HepG2 (cell line): ENCODE measurements around the gene SGK1. TPM values are rescaled to one million over a fixed set of nuclear protein-coding genes. Genes with fewer than 3 reads are reported as not detected.

ENCODE experiments used
- ATAC-seq: fragments of 200-7000 bp; cut with Tn5 transposase; 3 replicates; pipeline ENCODE4 v1.9.1; 2020; ENCODE audit warnings: mild to moderate bottlenecking, moderate library complexity
- BruUV-seq: library from RNA; stranded (reverse); fragments of 400-500 nt; replicated peaks from 2 replicates; lab custom pipeline; 2021; lab: Mats Ljungman, UMichigan
- CTCF ChIA-PET: fragments of 300-600 bp; formaldehyde crosslinking; extraction: SDS; loops from one replicate; lab custom pipeline; 2021; ENCODE audit warnings: low total read pairs, inconsistent platforms, low intra/inter-chr PET ratio; lab: Yijun Ruan, JAX
- POLR2A ChIA-PET: fragments of 350-600 bp; sonication (Branson Sonifier 250); formaldehyde crosslinking; loops from one replicate; lab custom pipeline; 2020; ENCODE audit warnings: antibody characterized with exemption, inconsistent platforms; lab: Yijun Ruan, JAX
- DNase-seq: peaks from one replicate; pipeline ENCODE4 v3.0.0-alpha.2; 2015; ENCODE audit warnings: low spot score
- FAIRE-seq: peaks from 3 replicates; lab custom pipeline; 2011; peaks lifted over from hg19 to GRCh38; lab: Jason Lieb, UNC
- H2AFZ ChIP-seq: one replicate; pipeline ENCODE4 v1.6.1; 2011; ENCODE audit warnings: low read length, inconsistent platforms
- H3K27ac ChIP-seq: fragments of 300-600 bp; 3 replicates; pipeline ENCODE4 v1.8.0; 2011; ENCODE audit warnings: mixed run types, mild to moderate bottlenecking, mixed read lengths, low read length, inconsistent platforms; ENCODE audit not compliant: insufficient read depth; ENCODE audit errors: extremely low read length
- H3K27me3 ChIP-seq, 2 experiments: fragments of 200-600 bp in 1 of 2; 2 replicates in 1 of 2; 3 replicates in 1 of 2; pipeline versions ENCODE4 v1.6.0 to v1.8.0; 2011; ENCODE audit warnings: low read length in 2 of 2, mild to moderate bottlenecking in 2 of 2, moderate library complexity in 2 of 2, inconsistent platforms in 1 of 2; ENCODE audit not compliant: insufficient read depth in 2 of 2, control insufficient read depth in 1 of 2
- H3K36me3 ChIP-seq, 2 experiments: fragments of 200-600 bp in 1 of 2; replicated peaks in 1 of 2; 2 replicates in 1 of 2; 3 replicates in 1 of 2; pipeline versions ENCODE4 v1.5.1 to v1.8.0; 2011; ENCODE audit warnings: low read length in 2 of 2, inconsistent platforms in 1 of 2; ENCODE audit not compliant: insufficient read depth in 2 of 2, control insufficient read depth in 1 of 2
- H3K4me1 ChIP-seq: 2 replicates; pipeline ENCODE4 v1.5.1; 2012; ENCODE audit warnings: low read length, inconsistent platforms; ENCODE audit not compliant: insufficient read depth
- H3K4me2 ChIP-seq: 2 replicates; pipeline ENCODE4 v1.6.0; 2011; ENCODE audit warnings: low read depth, low read length, inconsistent platforms
- H3K4me3 ChIP-seq, 3 experiments: fragments of 200-600 bp in 1 of 3; sonication (generic), shearing (Covaris generic) in 1 of 3; replicated peaks in 1 of 3; 2 replicates each; pipeline ENCODE4 v1.5.1; 2011 to 2016; ENCODE audit warnings: low read length in 3 of 3, inconsistent platforms in 2 of 3, low read depth in 2 of 3, mild to moderate bottlenecking in 2 of 3, control low read depth in 1 of 3, mixed read lengths in 1 of 3; ENCODE audit not compliant: insufficient read depth in 1 of 3
- H3K79me2 ChIP-seq: one replicate; pipeline ENCODE4 v1.6.1; 2011; ENCODE audit warnings: low read length, inconsistent platforms; ENCODE audit not compliant: insufficient read depth
- H3K9ac ChIP-seq: 2 replicates; pipeline ENCODE4 v1.6.0; 2011; ENCODE audit warnings: mild to moderate bottlenecking, low read depth, low read length, inconsistent platforms; ENCODE audit not compliant: insufficient read depth
- H3K9me3 ChIP-seq: 2 replicates; pipeline ENCODE4 v1.5.1; 2012; ENCODE audit warnings: mild to moderate bottlenecking, low read length
- H4K20me1 ChIP-seq: 2 replicates; pipeline ENCODE4 v1.6.0; 2011; ENCODE audit warnings: inconsistent platforms, mild to moderate bottlenecking, low read length, moderate library complexity; ENCODE audit not compliant: insufficient read depth
- CBX5 ChIP-seq: sonication (generic); formaldehyde crosslinking; IDR thresholded peaks from 2 replicates; pipeline ENCODE4 v1.4.0; 2020; ENCODE audit warnings: missing genetic modification reagents, borderline replicate concordance
- GTF2F1 ChIP-seq: fragments of 150-350 bp; IDR thresholded peaks from 2 replicates; pipeline ENCODE4 v1.6.1; 2014; ENCODE audit warnings: low read length
- HDAC6 ChIP-seq: fragments of 200-600 bp; sonication (generic); IDR thresholded peaks from 2 replicates; pipeline ENCODE4 v1.7.0; 2017; ENCODE audit warnings: mild to moderate bottlenecking, antibody characterized with exemption, low read length, low read depth
- MBD4 ChIP-seq: IDR thresholded peaks from 2 replicates; pipeline ENCODE4 v1.6.1; 2012; ENCODE audit warnings: low read length, inconsistent platforms, borderline replicate concordance
- MXD1 ChIP-seq: sonication (generic); formaldehyde crosslinking; IDR thresholded peaks from 2 replicates; pipeline ENCODE4 v1.4.0; 2020; ENCODE audit warnings: mild to moderate bottlenecking, missing genetic modification reagents
- NKX3-1 ChIP-seq: sonication (generic); formaldehyde crosslinking; IDR thresholded peaks from 2 replicates; pipeline ENCODE4 v1.5.0; 2020; ENCODE audit warnings: missing genetic modification reagents
- POLR2AphosphoS2 ChIP-seq: IDR thresholded peaks from 2 replicates; pipeline ENCODE4 v1.6.1; 2011; ENCODE audit warnings: low read depth, low read length, improper control_type of control experiment
- RARA ChIP-seq: IDR thresholded peaks from 2 replicates; pipeline ENCODE4 v1.6.1; 2016; ENCODE audit warnings: missing genetic modification reagents, missing compliant biosample characterization
- REPIN1 ChIP-seq: sonication (generic); formaldehyde crosslinking; IDR thresholded peaks from 2 replicates; pipeline ENCODE4 v1.8.0; 2022; ENCODE audit warnings: missing genetic modification reagents, low read depth, mild to moderate bottlenecking, borderline replicate concordance
- SALL2 ChIP-seq: sonication (generic); formaldehyde crosslinking; IDR thresholded peaks from 2 replicates; pipeline ENCODE4 v1.8.1; 2023; ENCODE audit warnings: mild to moderate bottlenecking, missing genetic modification reagents, inconsistent platforms
- ZNF18 ChIP-seq: sonication (generic); formaldehyde crosslinking; IDR thresholded peaks from 2 replicates; pipeline ENCODE4 v1.8.0; 2022; ENCODE audit warnings: mild to moderate bottlenecking, missing genetic modification reagents; ENCODE audit not compliant: insufficient replicate concordance
- ZNF609 ChIP-seq: sonication (generic); formaldehyde crosslinking; IDR thresholded peaks from 2 replicates; pipeline ENCODE4 v1.4.0; 2020; ENCODE audit warnings: mild to moderate bottlenecking, missing genetic modification reagents, borderline replicate concordance
- ZNF709 ChIP-seq: sonication (generic); formaldehyde crosslinking; IDR thresholded peaks from 2 replicates; pipeline ENCODE4 v1.5.0; 2020; ENCODE audit warnings: mild to moderate bottlenecking, missing genetic modification reagents
- WGBS: methylation state at CpG from one replicate; pipeline ENCODE4 v1.1.6; 2017; ENCODE audit warnings: low lambda C conversion rate; 5-methylcytosine and 5-hydroxymethylcytosine counted together
- in situ Hi-C: cut with HindIII; loops from 2 replicates; pipeline ENCODE4 v1.10.0; 2017; ENCODE audit warnings: low pct_unique_long_range_greater_than_20kb; ENCODE audit not compliant: extremely low pct_ligation_motif_present
- intact Hi-C: fragments of 100-400 bp; cut with micrococcal nuclease; formaldehyde crosslinking; loops from one replicate; pipeline ENCODE4 v1.10.0; 2022; ENCODE audit not compliant: unreplicated experiment
- polyA plus RNA-seq, 8 experiments: library from polyadenylated mRNA; depleted of rRNA in 3 of 8; stranded (reverse) in 7 of 8; unstranded in 1 of 8; fragments of >200 nt; fragmentation: Illumina TruSeq in 4 of 8; extraction: Trizol in 4 of 8; gene quantifications; 2 replicates each; pipeline versions ENCODE4 v1.2.1 to v1.2.3, GENCODE V29; 2011 to 2016; ENCODE audit warnings: low read depth in 4 of 8, missing spikeins in 1 of 8, mixed read lengths in 1 of 8; ENCODE audit not compliant: insufficient read depth in 1 of 8
- total RNA-seq, 5 experiments: library from RNA; depleted of rRNA; stranded (reverse); fragments of >200 nt; fragmentation: Illumina TruSeq; extraction: Trizol; gene quantifications; 2 replicates each; pipeline ENCODE4 v1.2.3, GENCODE V29; 2016; ENCODE audit warnings: low read depth in 1 of 5

The SGK1 gene
- total and polyA plus RNA-seq, 2 of the 13 experiments (the other 11 are each of a cell fraction or from before 2014, with no cell fraction given): 56.1 to 56.2 TPM

DNA sequence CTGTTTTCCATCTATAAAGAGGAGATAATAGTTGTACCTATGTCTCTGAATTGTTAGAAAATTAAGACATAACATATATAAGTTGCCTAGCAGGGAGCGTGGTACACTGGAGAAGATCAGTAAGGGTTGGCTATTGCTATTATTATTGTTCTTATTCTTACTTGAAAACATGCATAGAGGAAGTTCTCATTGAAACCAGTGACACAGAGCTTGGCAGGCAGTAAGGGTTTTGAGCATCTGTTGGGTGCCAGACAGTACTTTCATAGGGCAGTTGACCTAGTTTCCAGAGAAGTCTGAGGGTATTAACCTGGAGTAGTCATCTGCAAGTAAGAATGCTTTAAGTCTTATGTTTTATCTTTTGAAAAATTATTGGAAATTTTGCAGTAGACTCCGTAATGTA, 13.3 kb upstream of the SGK1 start:
- intact Hi-C loops (no loop called here), in situ Hi-C loops (no loop called here)
- ATAC-seq: no peak
- no peaks in the 10 kb centered on the region for H4K20me1 ChIP-seq
- 33% methylated on average over 2 of the region's 2 CpGs for WGBS
- no peaks in the 10 kb centered on the region for H3K36me3 ChIP-seq
- H3K27me3 ChIP-seq: no peaks in the 10 kb centered on the region
- no peak for DNase-seq
- no peak for TF ChIP-seq NKX3-1 (CRISPR knock-in tag)
- no peak for TF ChIP-seq CBX5 (CRISPR knock-in tag)
- TF ChIP-seq RARA (CRISPR knock-in tag): no peak
- no peak for TF ChIP-seq MBD4
- no peak for TF ChIP-seq POLR2AphosphoS2
- TF ChIP-seq, all 625 proteins: peak for 0
- Histone ChIP-seq H3K9me3 (no peaks in the 10 kb centered on the region), H3K27ac (no peak overlapping the region), H3K79me2 (no peaks in the 10 kb centered on the region), H3K9ac (no peak overlapping the region), H2AFZ (no peak overlapping the region), H3K4me3 (no peak overlapping the region), H3K4me2 (no peak overlapping the region), H3K4me1 (no peaks in the 10 kb centered on the region)
- POLR2A ChIA-PET: no interaction called here
- BruUV-seq: no TSS peak
- CTCF ChIA-PET: no interaction called here
- FAIRE-seq: no peak

GRCh38 chr6:134330555-134330954, 12.6 kb upstream of the SGK1 start:
- Histone ChIP-seq H3K4me1 (no peaks in the 10 kb centered on the region), H3K27me3 (no peaks in the 10 kb centered on the region), H3K79me2 (no peaks in the 10 kb centered on the region), H3K9me3 (0 out of 2 replicates have a peak, but pooled peaks cover 1% of the 10 kb centered on the region), H3K9ac (no peak overlapping the region), H3K4me2 (no peak overlapping the region), H3K36me3 (no peaks in the 10 kb centered on the region), H3K27ac (no peak overlapping the region), H2AFZ (no peak overlapping the region), H4K20me1 (no peaks in the 10 kb centered on the region), H3K4me3 (no peak overlapping the region)
- ATAC-seq (no peak), DNase-seq (no peak), FAIRE-seq (no peak)
- BruUV-seq: no TSS peak
- intact Hi-C loops (no loop called here), in situ Hi-C loops (no loop called here)
- 52% methylated on average over 1 of the region's 1 CpG for WGBS
- ChIA-PET POLR2A (no interaction called here), CTCF (no interaction called here)
- TF ChIP-seq ZNF18 (no peak), REPIN1 (CRISPR knock-in tag) (no peak), GTF2F1 (no peak), SALL2 (CRISPR knock-in tag) (no peak), HDAC6 (no peak), ZNF709 (CRISPR knock-in tag) (no peak), ZNF609 (CRISPR knock-in tag) (no peak), MXD1 (CRISPR knock-in tag) (no peak)
